Thyroid gland (tissue), 4 donors: ENCODE data around the gene NAP1L4.

ENCODE experiments used
- CTCF ChIP-seq, 6 experiments: fragments of 200-600 bp in 3 of 6; fragments of 450-650 bp in 3 of 6; sonication (generic) in 3 of 6; IDR thresholded peaks; one replicate each; pipeline ENCODE4 v1.5.1; 2016 to 2019; ENCODE audit warnings: antibody characterized with exemption in 6 of 6, mild to moderate bottlenecking in 2 of 6, inconsistent platforms in 1 of 6, moderate library complexity in 1 of 6
- POLR2A ChIP-seq, 2 donors: fragments of 450-650 bp; IDR thresholded peaks; one replicate each; pipeline ENCODE4 v1.6.1; 2017; ENCODE audit warnings: antibody characterized with exemption in 2 of 2, mild to moderate bottlenecking in 2 of 2, moderate library complexity in 1 of 2

- TF ChIP-seq POLR2A (IDR thresholded peaks at IDR 0.05) (no peak), CTCF (IDR thresholded peaks at IDR 0.05) (no peak)
Measured at GRCh38 chr11:3030289-3031070, 38.4 kb upstream of the NAP1L4 start.
